Dermis blood vessel endothelial cell (primary cell): ENCODE results near the gene PMS2. TPM values are rescaled to one million over a fixed set of nuclear protein-coding genes. Genes with fewer than 3 reads are reported as not detected.
"Not testable (repeated sequence)": the region's sequence is repeated elsewhere in the genome, so short reads cannot be mapped to it uniquely, and the experiment has no call there.

Source experiments
- DNase-seq: peaks from one replicate; pipeline ENCODE4 v3.0.0; 2010
- total RNA-seq: library from RNA; depleted of rRNA; stranded (reverse); fragments of >200 nt; gene quantifications from 2 replicates; pipeline ENCODE4 v1.2.3, GENCODE V29; 2014

The PMS2 gene, protein sequence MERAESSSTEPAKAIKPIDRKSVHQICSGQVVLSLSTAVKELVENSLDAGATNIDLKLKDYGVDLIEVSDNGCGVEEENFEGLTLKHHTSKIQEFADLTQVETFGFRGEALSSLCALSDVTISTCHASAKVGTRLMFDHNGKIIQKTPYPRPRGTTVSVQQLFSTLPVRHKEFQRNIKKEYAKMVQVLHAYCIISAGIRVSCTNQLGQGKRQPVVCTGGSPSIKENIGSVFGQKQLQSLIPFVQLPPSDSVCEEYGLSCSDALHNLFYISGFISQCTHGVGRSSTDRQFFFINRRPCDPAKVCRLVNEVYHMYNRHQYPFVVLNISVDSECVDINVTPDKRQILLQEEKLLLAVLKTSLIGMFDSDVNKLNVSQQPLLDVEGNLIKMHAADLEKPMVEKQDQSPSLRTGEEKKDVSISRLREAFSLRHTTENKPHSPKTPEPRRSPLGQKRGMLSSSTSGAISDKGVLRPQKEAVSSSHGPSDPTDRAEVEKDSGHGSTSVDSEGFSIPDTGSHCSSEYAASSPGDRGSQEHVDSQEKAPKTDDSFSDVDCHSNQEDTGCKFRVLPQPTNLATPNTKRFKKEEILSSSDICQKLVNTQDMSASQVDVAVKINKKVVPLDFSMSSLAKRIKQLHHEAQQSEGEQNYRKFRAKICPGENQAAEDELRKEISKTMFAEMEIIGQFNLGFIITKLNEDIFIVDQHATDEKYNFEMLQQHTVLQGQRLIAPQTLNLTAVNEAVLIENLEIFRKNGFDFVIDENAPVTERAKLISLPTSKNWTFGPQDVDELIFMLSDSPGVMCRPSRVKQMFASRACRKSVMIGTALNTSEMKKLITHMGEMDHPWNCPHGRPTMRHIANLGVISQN
- total RNA-seq, result 23.5 and 25.7 TPM in 2 replicates

GRCh38 chr7:6008668-6009611 lies at the start of gene PMS2, which contains the start of gene AIMP2:
Gene PMS2 (minus strand): TSS chr7:6009049. CDS start chr7:6009019, 30 bp downstream.
Gene AIMP2 (plus strand): TSS chr7:6009272. CDS start chr7:6009364, 92 bp downstream.
- peak; percentile 99 for DNase-seq

GRCh38 chr7:6057316-6058129 lies 48.7 kb upstream of the PMS2 start:
- DNase-seq, result no peak

GRCh38 chr7:6056616-6057015 lies 47.8 kb upstream of the PMS2 start:
- DNase-seq, result no peak

GRCh38 chr7:6051185-6051584 lies 42.3 kb upstream of the PMS2 start:
- not testable (repeated sequence) for DNase-seq

DNA sequence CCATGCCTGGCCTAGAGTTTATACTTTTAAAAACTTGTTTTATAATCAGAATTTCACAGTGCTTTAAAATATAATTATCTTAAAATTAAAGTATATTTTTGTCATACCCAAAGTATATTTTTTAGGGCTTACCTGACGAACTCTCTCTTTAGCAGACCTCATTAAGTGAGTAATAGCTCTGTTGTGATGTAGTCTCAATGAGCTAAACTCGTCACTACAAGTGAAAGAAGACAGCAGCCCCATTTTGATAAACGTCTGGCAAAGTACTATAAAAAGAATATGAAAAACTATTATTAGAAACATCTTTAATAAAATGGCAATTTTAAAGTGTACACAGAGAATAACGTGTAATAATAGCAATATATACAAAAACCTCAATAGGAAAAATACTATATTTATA lies 40.9 kb upstream of the PMS2 start:
- DNase-seq, result no peak

DNA sequence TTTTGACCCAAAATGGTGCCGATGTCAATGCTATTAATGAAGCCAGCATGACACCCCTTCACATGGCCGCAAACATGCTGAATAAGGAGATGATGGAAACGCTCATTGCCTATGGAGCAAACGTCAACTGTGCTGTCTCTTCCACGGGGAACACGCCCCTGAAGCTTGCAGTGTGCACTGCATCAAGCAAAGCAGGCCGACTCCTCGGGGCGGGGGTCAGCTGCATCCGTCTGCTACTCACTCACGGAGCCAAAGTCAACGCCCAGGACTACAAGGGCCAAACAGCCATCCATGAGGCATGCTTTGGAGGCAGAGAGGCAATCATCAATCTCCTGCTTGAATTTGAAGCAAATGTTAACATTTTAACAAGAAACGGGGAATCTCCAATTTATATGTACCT lies 26.8 kb upstream of the PMS2 start:
- no peak for DNase-seq

DNA sequence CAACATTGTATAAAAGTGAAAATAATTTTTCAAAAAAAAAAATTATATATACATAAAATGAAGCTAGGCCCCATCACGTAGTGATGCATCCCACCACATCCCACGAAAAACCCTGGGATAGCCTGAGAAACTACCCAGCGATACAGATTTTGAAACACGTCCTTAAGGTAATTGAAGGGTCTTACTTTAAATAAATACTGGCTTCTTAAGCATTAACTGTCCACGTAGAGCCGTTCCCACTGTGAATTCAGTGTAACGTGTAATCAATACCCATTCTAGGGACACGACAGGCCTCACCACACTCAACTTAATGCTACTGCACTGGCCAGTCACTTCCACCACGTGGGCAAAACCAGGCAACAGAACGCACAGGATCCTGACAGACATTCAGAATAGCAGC lies 26.3 kb upstream of the PMS2 start:
- DNase-seq, result no peak

DNA sequence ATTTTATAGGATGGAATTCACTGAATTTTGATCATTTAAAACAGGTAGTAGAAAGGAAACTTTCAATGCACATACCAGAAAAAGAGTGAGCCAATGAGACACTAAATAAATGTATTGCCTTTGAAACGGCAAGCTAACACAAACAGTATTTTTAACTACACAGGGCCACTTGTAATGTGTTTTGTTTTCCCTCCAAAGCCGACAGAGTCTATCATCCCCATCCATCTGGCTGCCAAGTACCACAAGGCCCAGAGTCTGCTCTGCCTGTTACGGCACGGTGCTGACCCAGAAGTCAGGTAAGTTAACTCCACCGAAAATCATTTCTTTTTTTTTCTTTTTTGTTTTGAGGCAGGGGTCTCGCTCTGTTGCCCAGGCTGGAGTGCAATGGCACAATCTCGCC lies 23.8 kb upstream of the PMS2 start:
- no peak for DNase-seq

DNA sequence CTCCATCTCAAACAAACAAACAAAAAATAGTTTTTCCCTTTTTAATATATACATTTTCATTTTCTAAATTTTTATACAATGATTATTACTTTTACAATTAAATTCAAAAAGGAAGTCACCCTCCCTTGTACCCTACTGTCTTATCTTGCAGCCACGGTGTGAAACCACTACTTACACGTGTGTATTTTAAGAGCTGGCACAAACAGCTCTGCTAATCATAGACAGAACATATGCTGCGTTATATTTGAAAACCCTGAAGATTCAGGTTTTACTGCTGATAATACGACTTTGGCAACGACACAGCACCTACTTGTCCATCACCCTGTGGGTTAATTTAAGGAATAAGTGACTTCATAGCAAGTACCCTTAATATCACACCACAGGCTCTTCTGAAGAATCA lies 23.3 kb upstream of the PMS2 start:
- DNase-seq, result no peak

GRCh38 chr7:6031567-6031966 lies 22.7 kb upstream of the PMS2 start:
- DNase-seq, result no peak

DNA sequence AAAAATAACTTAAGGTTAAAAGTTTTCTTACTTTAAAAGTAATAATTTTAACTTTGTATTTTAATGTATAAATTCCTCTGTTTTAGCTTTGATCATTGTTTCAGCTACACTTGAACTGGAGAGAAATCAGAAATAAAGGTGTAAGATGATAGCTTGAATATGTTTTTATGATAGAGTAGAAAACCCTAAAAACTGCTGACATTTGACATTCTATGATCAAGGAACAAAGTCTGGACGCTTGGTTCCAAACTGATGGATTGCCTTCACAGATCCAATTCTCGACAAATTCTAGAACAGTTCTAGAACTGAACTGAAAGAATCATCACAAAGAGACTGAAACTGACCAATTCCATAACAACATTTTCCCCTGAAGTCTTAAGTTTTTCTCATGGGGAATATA lies 22.1 kb upstream of the PMS2 start, which contains the start of gene ANKRD61:
Gene ANKRD61 (plus strand): TSS at position 389 of the 400 bp plus-strand sequence. CDS start 0 bp downstream, at position 389.
- no peak for DNase-seq

DNA sequence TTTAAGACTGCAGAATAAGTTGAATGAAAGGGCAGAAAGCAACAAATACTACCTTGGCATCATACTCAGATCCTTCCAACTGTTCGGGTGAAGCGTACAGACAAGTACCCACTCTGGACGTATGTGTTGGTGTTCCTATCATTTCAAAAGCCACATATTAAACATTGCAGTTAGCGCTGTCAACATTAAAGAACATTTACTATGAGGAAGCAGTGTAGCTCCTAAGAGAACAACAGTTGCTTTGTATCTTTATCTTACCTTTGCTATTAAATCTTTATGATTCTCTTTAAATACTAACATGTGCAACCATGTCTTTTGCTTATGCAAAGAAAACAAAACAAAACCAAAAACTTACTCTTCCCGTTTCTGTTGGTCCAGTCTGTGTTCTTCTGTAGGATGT lies 19.7 kb upstream of the PMS2 start:
- DNase-seq, result no peak

GRCh38 chr7:6027806-6028365 lies 19.0 kb upstream of the PMS2 start:
- no peak for DNase-seq

- no peak for DNase-seq
Measured at GRCh38 chr7:6026820-6027311, 18.0 kb upstream of the PMS2 start.

DNA sequence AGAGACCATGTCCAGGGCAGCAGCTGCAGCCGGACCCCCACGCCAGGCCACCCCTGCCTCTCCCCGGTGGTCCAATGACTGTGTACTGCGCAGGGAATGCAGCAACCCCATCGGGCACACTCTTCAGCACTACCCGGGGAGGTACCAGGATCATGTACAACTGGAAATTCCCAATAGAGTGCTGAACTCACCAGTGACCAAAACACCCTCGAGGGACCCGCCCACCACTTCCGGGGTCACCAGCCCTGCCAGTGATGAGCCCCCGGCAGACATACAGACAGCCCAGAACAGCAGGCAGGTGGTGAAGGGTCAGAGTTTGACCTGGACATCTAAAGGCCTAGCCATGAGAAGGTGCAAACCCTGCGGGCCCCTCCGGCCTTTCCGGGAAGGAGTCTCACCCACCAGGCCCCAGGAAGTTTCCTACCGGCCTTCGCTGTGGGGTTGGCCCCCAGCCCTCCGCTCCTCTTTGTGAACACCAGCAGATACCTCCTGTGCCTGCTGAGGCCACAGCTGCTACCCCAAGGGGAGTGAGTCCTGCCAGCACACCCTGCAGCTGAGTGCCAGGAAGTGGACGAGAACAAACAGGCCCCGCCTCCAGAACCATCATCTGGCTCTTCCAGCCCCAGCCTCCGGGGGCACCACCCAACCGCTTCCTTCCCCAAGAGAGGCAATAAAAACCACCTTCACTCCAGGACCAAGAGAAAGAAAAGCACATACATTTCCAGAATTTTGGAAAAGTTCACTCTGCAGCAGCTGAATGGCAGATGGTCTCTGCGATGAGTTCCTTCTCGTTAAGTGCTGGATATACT lies 17.4 kb upstream of the PMS2 start:
- DNase-seq, result peak; percentile 68

GRCh38 chr7:6023974-6024435 lies 15.2 kb upstream of the PMS2 start:
- DNase-seq, result no peak

- DNase-seq, result no peak
Measured at GRCh38 chr7:6022707-6023106, 13.9 kb upstream of the PMS2 start.

DNA sequence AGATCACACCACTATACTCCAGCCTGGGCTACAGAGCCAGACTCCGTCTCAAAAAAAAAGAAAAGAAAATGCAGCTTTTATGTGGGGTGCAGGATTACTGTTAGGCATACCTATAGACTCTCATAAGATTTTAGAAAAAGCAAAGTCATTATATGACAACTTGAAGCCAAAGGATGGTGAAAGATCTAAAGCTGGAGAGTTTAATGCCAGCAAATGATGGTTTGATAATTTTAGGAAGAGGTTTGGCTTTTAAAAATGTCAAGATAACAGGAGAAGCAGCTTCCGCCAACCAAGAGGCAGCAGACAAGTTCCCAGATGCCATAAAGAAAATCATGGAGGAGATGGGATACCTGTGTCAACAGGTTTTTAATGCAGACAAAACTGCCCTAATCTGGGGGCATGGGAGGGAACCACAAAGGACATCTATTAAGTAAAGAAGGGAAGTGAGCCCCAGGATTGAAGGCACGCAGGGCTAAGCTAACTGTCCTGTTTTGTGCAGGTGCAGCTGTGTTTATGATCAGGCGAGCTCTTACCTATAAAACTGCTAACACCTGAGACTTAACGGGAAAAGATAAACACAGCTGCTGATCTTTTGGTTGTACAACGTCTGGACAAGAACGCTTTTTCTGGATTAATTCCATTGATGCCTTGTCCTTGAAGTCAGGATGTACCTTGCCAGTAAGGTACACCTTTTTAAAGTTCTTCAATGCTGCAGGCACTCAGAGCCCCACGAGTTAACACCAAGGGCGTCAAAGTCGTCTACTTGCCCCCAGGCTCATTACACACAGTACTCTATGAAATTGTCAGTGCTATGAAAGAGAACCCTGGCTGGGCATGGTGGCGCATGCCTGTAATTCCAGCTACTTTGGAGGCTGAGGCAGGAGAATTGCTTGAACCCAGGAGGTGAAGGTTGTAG lies 11.8 kb upstream of the PMS2 start:
- DNase-seq, result no peak

- no peak for DNase-seq
Measured at GRCh38 chr7:6016653-6016966, 7.8 kb upstream of the PMS2 start.
